ENCODE results near the gene RNF175.

RNF175 gene

GRCh38 chr4:153792618-153793247 lies 32.9 kb upstream of the RNF175 start:
- H2AFZ ChIP-seq (ENCODE audit: low read length): no peak overlapping the region
- H3K27me3 ChIP-seq (ENCODE audit: insufficient read depth, low read length, poor library complexity, severe bottlenecking): no peaks in the 10 kb centered on the region
- H3K9ac ChIP-seq (ENCODE audit: low read depth, low read length, poor library complexity, severe bottlenecking): no peak overlapping the region
- no peaks in the 10 kb centered on the region for H3K79me2 ChIP-seq (ENCODE audit: insufficient read depth, low read length)
- no peak for TF ChIP-seq EZH2phosphoT487 (IDR thresholded peaks at IDR 0.05; ENCODE audit: borderline replicate concordance)
- TF ChIP-seq CTCF (conservative IDR thresholded peaks at IDR 0.05; ENCODE audit: low read length): no peak
- peaks cover 5% of the 10 kb centered on the region for H3K4me1 ChIP-seq (ENCODE audit: insufficient read depth, low read length, poor library complexity, severe bottlenecking)
- H3K36me3 ChIP-seq (ENCODE audit: insufficient read depth, low read length): no peaks in the 10 kb centered on the region
- no peak overlapping the region for H3K4me2 ChIP-seq (ENCODE audit: low read depth, low read length, poor library complexity, severe bottlenecking)
- no peaks in the 10 kb centered on the region for H3F3A ChIP-seq (ENCODE audit: low read depth)
- no peaks in the 10 kb centered on the region for H4K20me1 ChIP-seq (ENCODE audit: insufficient read depth, low read length, poor library complexity, severe bottlenecking)
- H3K9me2 ChIP-seq (replicated peaks; ENCODE audit: low read depth, low read length): no peaks in the 10 kb centered on the region
- H3K4me3 ChIP-seq (ENCODE audit: low read length, poor library complexity, severe bottlenecking): no peak overlapping the region
- no peaks in the 10 kb centered on the region for H3K9me3 ChIP-seq (ENCODE audit: insufficient read depth, low read depth, low read length)

GRCh38 chr4:153791746-153792617 lies 32.2 kb upstream of the RNF175 start:
- no peaks in the 10 kb centered on the region for H3K9me2 ChIP-seq (replicated peaks; ENCODE audit: low read depth, low read length)
- no peak overlapping the region for H2AFZ ChIP-seq (ENCODE audit: low read length)
- no peak overlapping the region for H3K4me3 ChIP-seq (ENCODE audit: low read length, poor library complexity, severe bottlenecking)
- no peak overlapping the region for H3K9ac ChIP-seq (ENCODE audit: low read depth, low read length, poor library complexity, severe bottlenecking)
- H3K79me2 ChIP-seq (ENCODE audit: insufficient read depth, low read length): no peaks in the 10 kb centered on the region
- no peak overlapping the region for H3K4me2 ChIP-seq (ENCODE audit: low read depth, low read length, poor library complexity, severe bottlenecking)
- H3K27me3 ChIP-seq (ENCODE audit: insufficient read depth, low read length, poor library complexity, severe bottlenecking): no peaks in the 10 kb centered on the region
- peaks cover 5% of the 10 kb centered on the region for H3K4me1 ChIP-seq (ENCODE audit: insufficient read depth, low read length, poor library complexity, severe bottlenecking)
- no peaks in the 10 kb centered on the region for H3K9me3 ChIP-seq (ENCODE audit: insufficient read depth, low read depth, low read length)
- H3K36me3 ChIP-seq (ENCODE audit: insufficient read depth, low read length): no peaks in the 10 kb centered on the region
- H4K20me1 ChIP-seq (ENCODE audit: insufficient read depth, low read length, poor library complexity, severe bottlenecking): no peaks in the 10 kb centered on the region
- peak; percentile 69 for TF ChIP-seq CTCF (conservative IDR thresholded peaks at IDR 0.05; ENCODE audit: low read length)
- TF ChIP-seq EZH2phosphoT487 (IDR thresholded peaks at IDR 0.05; ENCODE audit: borderline replicate concordance): no peak
- no peaks in the 10 kb centered on the region for H3F3A ChIP-seq (ENCODE audit: low read depth)

- Histone ChIP-seq H3K27me3 (ENCODE audit: insufficient read depth, low read length, poor library complexity, severe bottlenecking) (no peaks in the 10 kb centered on the region), H4K20me1 (ENCODE audit: insufficient read depth, low read length, poor library complexity, severe bottlenecking) (no peaks in the 10 kb centered on the region), H3K4me1 (ENCODE audit: insufficient read depth, low read length, poor library complexity, severe bottlenecking) (peaks cover 5% of the 10 kb centered on the region), H3K4me3 (ENCODE audit: low read length, poor library complexity, severe bottlenecking) (no peak overlapping the region), H3K36me3 (ENCODE audit: insufficient read depth, low read length) (no peaks in the 10 kb centered on the region), H3K9me2 (replicated peaks; ENCODE audit: low read depth, low read length) (no peaks in the 10 kb centered on the region), H3K4me2 (ENCODE audit: low read depth, low read length, poor library complexity, severe bottlenecking) (no peak overlapping the region), H3K9ac (ENCODE audit: low read depth, low read length, poor library complexity, severe bottlenecking) (no peak overlapping the region), H3F3A (ENCODE audit: low read depth) (no peaks in the 10 kb centered on the region), H2AFZ (ENCODE audit: low read length) (no peak overlapping the region), H3K9me3 (ENCODE audit: insufficient read depth, low read depth, low read length) (no peaks in the 10 kb centered on the region), H3K79me2 (ENCODE audit: insufficient read depth, low read length) (no peaks in the 10 kb centered on the region)
- TF ChIP-seq CTCF (conservative IDR thresholded peaks at IDR 0.05; ENCODE audit: low read length) (no peak), EZH2phosphoT487 (IDR thresholded peaks at IDR 0.05; ENCODE audit: borderline replicate concordance) (no peak)
Observed at GRCh38 chr4:153790962-153791551, 31.2 kb upstream of the RNF175 start.
